ACHN (cell line): ENCODE data around the gene CHAF1A.

ENCODE experiments used
- DNase-seq: peaks from one replicate; pipeline ENCODE4 v3.0.0-alpha.2; 2015
- in situ Hi-C: cut with HindIII; loops from 2 replicates; pipeline ENCODE4 v1.10.0; 2017; ENCODE audit warnings: low sequenced_read_pairs, low pct_ligation_motif_present, low pct_unique_long_range_greater_than_20kb

The CHAF1A gene, protein sequence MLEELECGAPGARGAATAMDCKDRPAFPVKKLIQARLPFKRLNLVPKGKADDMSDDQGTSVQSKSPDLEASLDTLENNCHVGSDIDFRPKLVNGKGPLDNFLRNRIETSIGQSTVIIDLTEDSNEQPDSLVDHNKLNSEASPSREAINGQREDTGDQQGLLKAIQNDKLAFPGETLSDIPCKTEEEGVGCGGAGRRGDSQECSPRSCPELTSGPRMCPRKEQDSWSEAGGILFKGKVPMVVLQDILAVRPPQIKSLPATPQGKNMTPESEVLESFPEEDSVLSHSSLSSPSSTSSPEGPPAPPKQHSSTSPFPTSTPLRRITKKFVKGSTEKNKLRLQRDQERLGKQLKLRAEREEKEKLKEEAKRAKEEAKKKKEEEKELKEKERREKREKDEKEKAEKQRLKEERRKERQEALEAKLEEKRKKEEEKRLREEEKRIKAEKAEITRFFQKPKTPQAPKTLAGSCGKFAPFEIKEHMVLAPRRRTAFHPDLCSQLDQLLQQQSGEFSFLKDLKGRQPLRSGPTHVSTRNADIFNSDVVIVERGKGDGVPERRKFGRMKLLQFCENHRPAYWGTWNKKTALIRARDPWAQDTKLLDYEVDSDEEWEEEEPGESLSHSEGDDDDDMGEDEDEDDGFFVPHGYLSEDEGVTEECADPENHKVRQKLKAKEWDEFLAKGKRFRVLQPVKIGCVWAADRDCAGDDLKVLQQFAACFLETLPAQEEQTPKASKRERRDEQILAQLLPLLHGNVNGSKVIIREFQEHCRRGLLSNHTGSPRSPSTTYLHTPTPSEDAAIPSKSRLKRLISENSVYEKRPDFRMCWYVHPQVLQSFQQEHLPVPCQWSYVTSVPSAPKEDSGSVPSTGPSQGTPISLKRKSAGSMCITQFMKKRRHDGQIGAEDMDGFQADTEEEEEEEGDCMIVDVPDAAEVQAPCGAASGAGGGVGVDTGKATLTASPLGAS

DNA sequence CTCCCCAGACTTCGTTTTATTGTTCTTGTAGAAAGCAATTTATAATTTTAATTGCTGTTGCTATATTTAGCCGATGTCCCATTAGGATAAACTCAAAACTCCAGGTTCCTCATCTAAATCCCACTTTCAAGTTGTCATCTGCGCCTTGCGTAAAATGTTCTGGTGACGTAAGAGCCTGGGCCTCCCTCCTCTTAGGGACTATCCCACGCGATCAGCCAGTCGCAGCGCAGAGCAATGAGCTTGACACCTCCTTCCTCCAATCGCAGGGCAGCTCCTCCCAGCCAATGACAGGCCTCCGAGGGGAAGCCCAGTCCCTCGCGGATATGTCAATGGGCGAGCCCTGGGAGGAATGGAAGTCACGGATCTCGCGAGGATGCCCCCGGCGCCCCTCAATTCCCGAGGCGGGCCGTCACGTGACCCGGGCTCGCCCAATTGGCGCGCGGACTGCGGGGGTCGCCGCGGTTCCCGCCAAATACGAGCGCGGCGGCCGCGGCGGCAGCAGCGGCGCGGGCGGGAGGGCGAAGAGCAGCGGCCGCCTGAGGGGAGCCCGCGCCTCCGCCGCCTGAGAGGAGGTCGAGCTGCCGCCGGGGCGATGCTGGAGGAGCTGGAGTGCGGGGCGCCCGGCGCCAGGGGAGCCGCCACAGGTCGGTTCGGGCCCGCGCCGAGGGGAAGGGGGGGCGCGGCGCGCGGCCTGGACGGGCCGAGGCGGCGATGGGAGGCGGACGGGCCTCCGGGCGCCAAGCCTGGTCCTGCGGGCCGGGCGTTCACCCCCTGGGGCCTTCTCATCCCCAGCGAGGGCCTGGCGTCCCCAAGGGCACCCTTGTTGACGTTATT, at the start of gene CHAF1A:
CHAF1A (plus strand) TSS at position 470 of the 834 bp plus-strand sequence; CDS start at position 593, 123 bp downstream.
- in situ Hi-C loops: no loop called here

DNA sequence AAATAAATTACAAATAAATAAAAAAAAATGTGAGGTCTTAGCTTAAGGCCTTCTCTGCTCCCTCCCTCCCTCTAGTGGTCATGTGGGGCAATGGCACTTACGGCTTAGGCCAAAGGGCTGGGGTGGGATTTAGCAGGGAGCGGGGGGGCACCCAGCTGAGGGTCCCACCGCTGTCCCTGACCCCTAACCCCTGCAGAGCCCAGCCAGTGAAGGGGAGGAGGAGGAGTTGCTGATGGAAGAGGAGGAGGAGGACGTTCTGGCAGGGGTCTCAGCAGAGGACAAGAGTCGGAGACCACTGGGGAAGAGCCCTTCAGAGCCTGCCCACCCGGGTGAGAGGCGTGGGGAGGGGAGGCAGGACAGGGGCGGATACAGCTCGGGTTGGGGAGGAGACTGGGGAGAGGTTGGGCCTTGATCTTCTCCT, 49.7 kb upstream of the CHAF1A start:
- in situ Hi-C loops: no loop called here
- peak; percentile 59 for DNase-seq

More for the DNA sequence above, at the start of gene CHAF1A:
- DNase-seq: peak; percentile 99

DNA sequence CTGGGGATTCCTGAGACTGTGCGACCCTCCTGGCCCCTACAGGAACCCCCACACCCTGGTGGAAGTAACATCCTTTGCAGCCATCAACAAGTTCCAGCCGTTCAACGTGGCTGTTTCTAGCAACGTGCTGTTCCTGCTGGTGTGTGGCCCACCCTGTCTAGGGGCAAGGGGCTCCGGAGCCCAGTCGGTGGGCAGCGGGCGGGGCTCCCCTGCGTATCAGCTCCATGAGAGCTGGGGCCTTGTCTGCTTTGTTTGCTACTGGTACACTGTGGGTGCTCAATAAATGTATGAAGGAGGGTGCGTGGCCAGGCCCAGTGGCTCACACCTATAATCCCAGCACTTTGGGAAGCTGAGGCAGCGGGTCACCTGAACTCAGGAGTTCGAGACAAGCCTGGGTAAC, 48.2 kb upstream of the CHAF1A start:
- DNase-seq: no peak
- in situ Hi-C loops: no loop called here

DNA sequence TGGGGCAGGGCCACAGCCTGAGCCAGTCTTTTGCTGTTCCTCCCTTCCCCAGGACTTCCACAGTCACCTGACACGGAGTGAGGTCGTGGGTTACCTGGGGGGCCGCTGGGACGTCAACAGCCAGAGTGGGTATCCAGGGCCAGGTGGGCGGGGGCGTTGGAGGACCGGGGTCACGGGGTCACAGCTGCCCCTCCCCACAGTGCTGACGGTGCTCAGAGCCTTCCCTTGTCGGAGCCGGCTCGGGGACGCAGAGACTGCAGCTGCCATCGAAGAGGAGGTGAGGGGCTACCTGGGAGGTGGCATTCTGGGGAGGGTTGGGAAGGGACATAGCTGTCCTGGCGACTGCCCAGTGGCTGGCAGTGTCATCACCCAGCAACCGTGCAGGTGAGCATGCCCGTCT, 47.5 kb upstream of the CHAF1A start:
- in situ Hi-C loops: no loop called here
- no peak for DNase-seq

- no peak for DNase-seq
- in situ Hi-C loops: no loop called here
Measured at GRCh38 chr19:4357095-4357797, 45.2 kb upstream of the CHAF1A start.

DNA sequence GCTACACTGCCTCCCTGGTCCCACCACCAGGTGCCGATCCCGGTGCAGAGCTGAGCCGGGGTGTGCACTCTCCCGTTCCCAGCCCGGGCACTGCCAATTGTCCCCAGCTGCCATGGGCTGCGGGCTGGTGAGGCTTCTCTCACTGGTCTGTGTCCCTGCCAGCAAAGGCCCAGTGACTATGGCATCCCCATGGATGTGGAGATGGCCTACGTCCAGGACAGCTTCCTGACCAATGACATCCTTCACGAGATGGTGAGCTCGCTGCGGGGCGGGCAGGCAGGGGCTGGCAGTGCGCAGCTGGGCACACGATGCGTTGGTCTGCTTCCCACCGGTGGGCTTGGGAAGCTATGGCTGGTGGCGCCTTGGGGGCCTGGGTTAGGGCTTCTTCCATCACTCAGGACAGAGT, 44.5 kb upstream of the CHAF1A start:
- no peak for DNase-seq
- in situ Hi-C loops: no loop called here

DNA sequence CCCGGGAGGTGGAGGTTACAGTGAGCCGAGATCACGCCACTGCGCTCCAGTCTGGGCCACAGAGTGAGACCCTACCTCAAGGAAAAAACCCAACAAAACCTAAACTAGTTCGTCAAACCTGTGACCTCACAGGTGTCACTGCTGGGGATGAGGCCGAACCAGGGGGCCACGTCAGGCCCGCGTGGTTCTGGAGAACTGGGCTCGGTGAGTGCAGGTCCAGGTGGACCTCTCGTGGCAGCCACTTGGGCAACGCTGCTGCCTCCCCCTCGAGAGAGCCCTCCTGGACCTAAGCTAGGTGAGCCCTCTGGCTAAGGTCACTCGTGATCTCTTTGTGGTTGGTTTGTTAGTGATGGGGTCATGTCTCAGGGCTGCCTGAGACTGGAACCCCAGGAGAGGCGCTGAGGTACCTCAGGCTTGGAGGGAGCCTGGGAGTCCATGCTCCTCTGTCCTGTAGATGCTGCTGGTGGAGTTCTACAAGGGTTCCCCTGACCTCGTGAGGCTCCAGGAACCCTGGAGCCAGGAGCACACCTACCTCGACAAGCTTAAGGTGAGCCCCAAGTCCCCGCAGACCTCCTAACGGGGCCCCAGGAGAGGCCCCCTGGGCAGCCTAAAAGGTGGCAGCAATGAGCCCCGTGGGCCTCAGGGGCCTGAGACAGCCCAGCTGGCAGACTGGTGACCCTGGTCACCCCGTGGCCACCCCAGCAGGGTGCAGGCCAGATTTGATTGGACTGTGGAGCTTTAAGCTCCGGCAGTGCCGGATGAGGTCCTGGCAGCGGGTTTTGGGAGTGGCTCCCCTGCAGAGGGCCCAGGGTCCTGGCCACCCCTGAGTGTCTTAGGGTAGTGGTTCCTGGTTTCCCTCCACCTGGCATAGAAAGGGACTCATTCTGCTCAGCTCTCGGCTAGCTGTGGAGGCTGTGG, 43.5 kb upstream of the CHAF1A start:
- in situ Hi-C loops: no loop called here
- DNase-seq: no peak

GRCh38 chr19:4359627-4360000, 42.8 kb upstream of the CHAF1A start:
- DNase-seq: no peak
- in situ Hi-C loops: no loop called here

GRCh38 chr19:4360081-4360569, 42.3 kb upstream of the CHAF1A start:
- no peak for DNase-seq
- in situ Hi-C loops: no loop called here

DNA sequence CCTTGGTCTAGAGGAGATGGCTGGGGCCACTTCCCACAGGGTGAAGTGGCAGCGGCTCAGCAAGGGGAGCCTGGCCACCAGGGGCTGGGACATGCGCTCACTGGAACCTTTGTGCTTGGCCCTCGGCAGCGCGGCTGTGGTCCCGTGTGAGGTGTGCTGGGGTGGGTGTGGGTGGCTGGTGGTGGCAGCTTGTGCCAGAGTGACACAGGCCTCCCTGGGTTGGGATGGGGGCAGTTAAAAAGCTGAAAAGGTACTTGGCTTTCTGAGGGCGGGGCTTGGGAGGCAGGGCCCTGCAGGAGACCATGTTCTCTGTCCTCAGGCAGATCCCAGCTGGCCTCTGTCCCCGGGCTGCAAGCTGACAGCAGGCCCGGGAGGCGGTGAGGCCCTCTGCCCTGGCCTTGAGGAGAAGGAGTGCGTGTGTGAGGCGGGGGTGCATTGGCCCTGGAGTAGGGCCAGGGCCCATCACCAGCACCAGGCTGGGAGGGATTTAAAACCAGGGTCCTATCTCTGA, 41.7 kb upstream of the CHAF1A start:
- in situ Hi-C loops: no loop called here

DNA sequence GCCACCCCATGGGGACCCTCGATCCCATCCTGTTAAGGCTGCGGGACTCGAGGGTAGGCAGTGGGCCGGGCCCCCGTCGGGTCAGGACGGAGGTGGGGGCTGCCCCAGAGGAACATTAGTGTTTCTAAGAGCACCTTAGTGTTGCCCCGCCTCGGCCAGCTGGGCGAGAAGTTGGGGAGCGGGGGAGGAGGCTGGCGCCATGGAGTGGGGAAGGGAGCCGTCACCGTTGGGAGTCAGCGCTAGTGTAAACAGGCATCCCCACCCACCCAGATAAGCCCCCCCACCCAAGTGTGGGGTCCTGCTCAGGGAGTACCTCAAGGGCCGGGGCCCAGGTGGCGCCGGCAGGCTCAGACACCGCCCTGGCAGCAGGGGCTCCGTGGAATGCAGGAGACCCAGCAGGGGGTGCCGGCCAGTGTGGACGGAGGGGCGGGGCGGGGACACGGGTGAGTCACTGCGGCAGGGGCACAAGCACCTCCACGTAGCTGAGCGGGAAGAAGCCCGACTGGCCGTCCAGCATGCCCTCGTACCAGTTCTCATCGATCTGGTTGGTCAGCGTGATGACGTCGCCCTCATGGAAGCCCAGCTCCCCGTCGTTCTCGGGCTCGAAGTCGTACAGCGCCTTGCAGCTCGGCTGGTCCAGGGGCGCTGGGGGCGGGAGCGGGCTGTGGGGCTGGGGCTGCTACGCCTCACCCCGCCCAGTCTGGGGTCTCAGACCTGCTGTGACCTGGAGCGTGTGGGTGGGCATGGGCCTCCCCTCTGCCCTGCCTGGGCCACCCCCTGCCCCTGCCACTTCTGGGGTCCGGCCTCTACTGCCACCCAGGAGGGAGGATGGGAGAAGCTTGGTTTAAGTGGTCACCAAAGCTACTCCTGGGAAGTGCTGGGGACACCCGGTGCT, 41.0 kb upstream of the CHAF1A start:
- in situ Hi-C loops: no loop called here
- DNase-seq: no peak

More for the DNA sequence above, 41.7 kb upstream of the CHAF1A start:
- DNase-seq: no peak

DNA sequence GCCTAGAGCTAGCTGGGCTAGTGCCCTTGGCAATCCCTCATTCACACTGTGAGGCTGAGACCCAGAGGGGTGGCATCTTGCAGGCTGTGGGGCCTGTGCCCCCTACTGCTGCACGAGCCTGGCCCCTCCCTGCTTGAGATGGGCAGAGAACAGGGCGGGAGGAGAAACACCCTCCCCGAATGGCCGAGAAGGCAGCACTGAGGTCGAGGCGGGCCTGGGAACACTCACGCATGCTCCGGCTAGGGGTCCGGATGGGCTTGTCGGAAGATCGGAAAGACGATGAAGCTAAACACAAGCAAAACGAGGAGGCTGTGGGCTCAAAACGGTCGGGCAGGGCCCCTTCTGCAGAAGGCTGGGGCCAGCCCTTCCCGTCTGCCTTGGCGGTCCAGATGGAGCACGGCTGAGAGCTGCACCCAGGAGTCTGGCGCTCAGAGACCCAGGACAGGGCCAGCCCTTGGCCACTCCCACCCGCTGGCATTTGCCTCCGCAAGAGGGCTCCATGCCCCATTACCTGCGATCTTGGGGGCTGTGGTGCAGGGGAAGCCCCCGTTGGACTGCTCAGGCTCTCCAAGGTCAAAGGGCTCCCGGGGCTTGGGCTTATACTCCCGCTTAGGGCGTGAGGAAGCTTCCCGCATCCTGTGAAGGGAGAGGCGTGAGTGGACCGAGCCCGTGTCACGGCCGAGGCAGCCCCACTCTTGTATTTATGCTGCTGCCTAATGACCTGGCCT, 40.2 kb upstream of the CHAF1A start:
- no peak for DNase-seq
- in situ Hi-C loops: no loop called here

DNA sequence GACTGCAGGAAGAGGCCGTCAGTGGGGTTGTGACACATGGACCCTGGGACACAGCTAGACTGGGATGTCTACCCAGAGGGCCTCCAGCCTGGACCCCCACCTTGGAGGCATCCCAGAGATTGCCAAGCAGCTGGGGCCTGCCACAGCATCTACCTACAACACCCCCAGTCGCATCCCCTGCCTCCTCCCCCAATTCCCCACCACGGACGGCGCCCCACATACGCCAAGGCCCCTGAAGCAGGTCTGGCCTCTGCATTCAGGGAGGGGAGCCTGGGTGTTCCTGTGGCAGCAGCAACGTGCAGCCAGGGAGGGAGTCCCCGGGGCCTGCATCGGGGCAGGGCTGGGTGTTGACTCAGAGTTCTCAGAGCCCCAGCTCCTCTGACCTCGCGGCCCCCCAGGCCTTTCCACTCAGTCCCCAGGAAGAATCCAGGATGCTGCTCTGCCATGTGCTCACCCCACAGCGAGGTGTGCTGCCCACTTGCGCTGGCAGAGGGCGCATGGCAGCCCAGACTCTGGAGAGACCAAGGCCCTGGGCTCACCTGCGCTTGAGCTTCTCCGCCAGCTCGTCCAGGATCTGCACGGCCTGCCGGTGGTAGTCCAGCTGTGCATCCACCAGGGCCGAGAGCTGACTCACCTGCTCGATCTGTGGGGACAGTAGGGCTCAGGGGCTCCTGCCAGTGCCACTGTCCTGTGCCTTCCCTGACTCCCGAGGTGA, 39.5 kb upstream of the CHAF1A start:
- in situ Hi-C loops: no loop called here
- DNase-seq: peak; percentile 14

- in situ Hi-C loops: no loop called here
Measured at GRCh38 chr19:4363571-4364304, 38.7 kb upstream of the CHAF1A start.

More at GRCh38 chr19:4363571-4364304, 38.7 kb upstream of the CHAF1A start:
- no peak for DNase-seq
